ENCODE results near the gene RBM26.

Gene RBM26

DNA sequence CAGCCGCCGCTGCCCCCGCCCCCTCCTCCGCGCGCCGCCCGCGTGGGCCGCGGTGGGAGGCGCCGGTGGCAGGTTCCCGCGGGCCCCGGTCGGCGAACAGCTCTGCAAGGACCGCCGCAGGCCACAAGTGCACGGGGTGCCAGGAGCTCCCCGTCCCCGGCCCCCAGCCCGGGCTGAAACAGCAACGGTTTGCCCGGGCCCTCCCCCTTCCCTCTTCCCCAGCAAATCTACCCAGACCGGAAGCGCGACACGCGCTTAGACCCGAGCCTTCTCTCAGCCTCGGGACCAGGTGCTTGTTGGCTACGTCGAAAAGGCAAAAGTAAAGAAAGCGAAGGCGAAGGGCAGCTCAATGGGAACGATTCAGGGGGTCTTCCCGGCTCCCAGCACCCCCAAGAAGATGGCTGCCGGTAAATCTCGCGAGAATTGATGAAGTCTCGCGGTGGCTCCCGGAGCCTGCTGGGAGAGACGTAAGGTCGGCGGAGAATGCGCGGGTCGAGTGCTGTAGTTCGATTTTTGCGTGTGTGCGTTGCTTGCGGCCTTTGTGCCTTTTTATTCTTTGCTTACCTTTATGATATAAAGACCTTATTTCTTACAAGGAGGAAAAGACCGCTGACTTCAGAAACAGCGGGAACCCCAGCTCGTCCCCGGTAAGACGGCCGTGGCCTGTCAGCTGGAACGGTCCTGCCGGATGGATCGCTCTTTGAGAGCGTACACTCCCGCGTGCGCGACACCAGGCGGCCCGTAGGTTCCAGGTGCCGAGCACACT lies at the start of gene RBM26:
Gene RBM26, minus strand, starts transcription at position 425 of the 766 bp plus-strand sequence. CDS start 481 bp downstream, outside the sequence.
- DNase-seq (ENCODE audit: low spot score) (peak; percentile 83), ATAC-seq (ENCODE audit: low read depth) (peak; percentile 81)
- Histone ChIP-seq H3K4me3 (ENCODE audit: severe bottlenecking) (peak within 1 kb of the TSS; percentile 59), H3K27me3 (ENCODE audit: insufficient read depth, poor library complexity, severe bottlenecking) (no peaks in the 10 kb centered on the region), H3K27ac (ENCODE audit: poor library complexity, severe bottlenecking) (peak within 1 kb of the TSS; percentile 75), H3K4me1 (ENCODE audit: insufficient read depth, poor library complexity, severe bottlenecking) (peaks cover 24% of the 10 kb centered on the region), H3K9me3 (ENCODE audit: severe bottlenecking) (no peaks in the 10 kb centered on the region), H3K36me3 (ENCODE audit: low read depth) (peaks cover 13% of the 10 kb centered on the region)
- TF ChIP-seq CTCF (IDR thresholded peaks at IDR 0.05; ENCODE audit: poor library complexity, severe bottlenecking): no peak

GRCh38 chr13:79455331-79455730 lies 49.3 kb upstream of the RBM26 start:
- Histone ChIP-seq H3K4me1 (ENCODE audit: insufficient read depth, poor library complexity, severe bottlenecking) (peaks cover 15% of the 10 kb centered on the region), H3K4me3 (ENCODE audit: severe bottlenecking) (no peak overlapping the region), H3K9me3 (ENCODE audit: severe bottlenecking) (no peaks in the 10 kb centered on the region), H3K36me3 (ENCODE audit: low read depth) (no peaks in the 10 kb centered on the region), H3K27me3 (ENCODE audit: insufficient read depth, poor library complexity, severe bottlenecking) (no peaks in the 10 kb centered on the region), H3K27ac (ENCODE audit: poor library complexity, severe bottlenecking) (no peak overlapping the region)
- DNase-seq (ENCODE audit: low spot score) (no peak), ATAC-seq (ENCODE audit: low read depth) (no peak)
- no peak for TF ChIP-seq CTCF (IDR thresholded peaks at IDR 0.05; ENCODE audit: poor library complexity, severe bottlenecking)

DNA sequence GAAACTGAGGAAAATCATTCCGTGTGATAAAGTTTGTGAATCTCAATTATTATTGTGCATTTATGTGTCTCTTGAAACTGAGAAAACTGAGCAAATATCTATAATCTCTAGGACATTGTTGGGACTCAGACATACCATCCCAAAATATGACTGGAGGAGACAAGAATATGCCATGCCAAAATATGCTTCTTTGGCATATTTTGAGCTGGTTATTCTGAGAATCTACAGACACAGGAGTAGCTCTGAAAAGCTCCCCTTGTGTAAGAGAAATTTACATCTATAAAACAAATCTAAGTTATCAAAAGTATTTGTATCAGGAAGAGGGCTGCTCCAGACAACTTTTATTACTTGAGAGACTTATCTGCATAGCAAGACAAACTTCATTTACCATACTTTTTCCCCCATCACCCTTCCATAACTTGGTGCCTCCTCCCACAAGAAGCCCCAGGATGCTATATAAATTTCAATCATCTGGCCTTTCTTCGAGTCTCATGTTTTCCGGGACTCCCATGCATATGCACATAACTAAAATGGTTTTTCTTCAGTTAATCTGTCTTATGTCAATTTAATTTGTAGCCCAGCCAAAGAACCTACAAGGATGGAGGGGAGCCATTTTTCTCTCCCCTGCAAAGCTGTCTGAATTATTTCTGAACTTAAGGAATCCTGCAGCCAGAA lies 46.3 kb upstream of the RBM26 start:
- Histone ChIP-seq H3K4me3 (ENCODE audit: severe bottlenecking) (no peak overlapping the region), H3K27ac (ENCODE audit: poor library complexity, severe bottlenecking) (peak overlapping the region; percentile 2), H3K27me3 (ENCODE audit: insufficient read depth, poor library complexity, severe bottlenecking) (no peaks in the 10 kb centered on the region), H3K9me3 (ENCODE audit: severe bottlenecking) (no peaks in the 10 kb centered on the region), H3K36me3 (ENCODE audit: low read depth) (no peaks in the 10 kb centered on the region), H3K4me1 (ENCODE audit: insufficient read depth, poor library complexity, severe bottlenecking) (peaks cover 8% of the 10 kb centered on the region)
- TF ChIP-seq CTCF (IDR thresholded peaks at IDR 0.05; ENCODE audit: poor library complexity, severe bottlenecking): no peak
- ATAC-seq (ENCODE audit: low read depth) (no peak), DNase-seq (ENCODE audit: low spot score) (no peak)

DNA sequence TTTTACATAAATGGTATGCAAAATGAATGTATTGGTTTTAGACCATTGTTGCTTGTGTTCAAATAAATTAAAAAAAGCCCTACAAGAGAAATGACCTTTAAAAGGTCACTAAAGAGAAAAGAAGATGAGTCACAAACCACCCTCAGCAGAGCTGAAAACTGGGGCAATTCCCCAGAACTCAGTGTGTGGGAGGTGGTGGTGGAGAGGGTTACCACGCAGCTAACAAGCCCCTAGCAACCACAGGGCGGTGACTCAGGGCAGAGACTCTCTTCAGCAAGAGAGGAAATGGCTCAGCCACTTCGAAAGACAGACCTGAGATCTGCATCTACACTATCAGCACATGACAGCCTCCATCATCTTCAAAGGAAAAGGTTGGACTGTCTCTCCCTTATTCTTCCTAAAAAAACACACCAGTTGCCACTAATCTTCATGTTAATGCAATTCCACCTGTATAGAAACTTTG lies 45.5 kb upstream of the RBM26 start:
- Histone ChIP-seq H3K4me1 (ENCODE audit: insufficient read depth, poor library complexity, severe bottlenecking) (peaks cover 8% of the 10 kb centered on the region), H3K27me3 (ENCODE audit: insufficient read depth, poor library complexity, severe bottlenecking) (no peaks in the 10 kb centered on the region), H3K4me3 (ENCODE audit: severe bottlenecking) (no peak overlapping the region), H3K36me3 (ENCODE audit: low read depth) (no peaks in the 10 kb centered on the region), H3K27ac (ENCODE audit: poor library complexity, severe bottlenecking) (peak overlapping the region; percentile 2), H3K9me3 (ENCODE audit: severe bottlenecking) (no peaks in the 10 kb centered on the region)
- ATAC-seq (ENCODE audit: low read depth): peak; percentile 96
- DNase-seq (ENCODE audit: low spot score): peak; percentile 67
- TF ChIP-seq CTCF (IDR thresholded peaks at IDR 0.05; ENCODE audit: poor library complexity, severe bottlenecking): no peak

Measured in RWPE2 (cell line).